IMR-90 (cell line): ENCODE measurements around the gene ARID5A. TPM values are rescaled to one million over a fixed set of nuclear protein-coding genes. Genes with fewer than 3 reads are reported as not detected.

Experiments
- ATAC-seq: fragments of 200-7000 bp; cut with Tn5 transposase; 2 replicates; pipeline ENCODE4 v1.9.1; 2020; ENCODE audit warnings: low read depth, mild to moderate bottlenecking, moderate library complexity
- BruUV-seq: library from RNA; stranded (reverse); fragments of 400-500 nt; replicated peaks from 2 replicates; lab custom pipeline; 2021; lab: Mats Ljungman, UMichigan
- CTCF ChIA-PET: fragments of 300-600 bp; formaldehyde crosslinking; extraction: SDS; loops from one replicate; lab custom pipeline; 2021; ENCODE audit warnings: antibody characterized with exemption; lab: Yijun Ruan, JAX
- POLR2A ChIA-PET: fragments of 300-600 bp; sonication (Branson Sonifier 250); formaldehyde crosslinking; loops from one replicate; lab custom pipeline; 2022; ENCODE audit warnings: antibody characterized with exemption; ENCODE audit not compliant: unreplicated experiment; lab: Charles Lee
- DNase-seq: peaks from one replicate; pipeline ENCODE4 v3.0.0; 2013
- H2AFZ ChIP-seq: replicated peaks from 2 replicates; pipeline ENCODE3; 2013; ENCODE audit warnings: low read length, mild to moderate bottlenecking; ENCODE audit not compliant: poor library complexity
- H2AK5ac ChIP-seq: 2 replicates; pipeline ENCODE4 v1.6.1; 2013; ENCODE audit warnings: low read depth, low read length, inconsistent platforms
- H2AK9ac ChIP-seq: replicated peaks from 2 replicates; pipeline ENCODE3; 2013; ENCODE audit warnings: mild to moderate bottlenecking, low read depth, low read length, moderate library complexity; ENCODE audit not compliant: poor library complexity
- H2BK120ac ChIP-seq: 2 replicates; pipeline ENCODE4 v1.6.1; 2013; ENCODE audit warnings: low read depth, low read length, inconsistent platforms
- H2BK15ac ChIP-seq: 3 replicates; pipeline ENCODE4 v1.6.1; 2013; ENCODE audit warnings: low read depth, low read length, inconsistent platforms
- H2BK20ac ChIP-seq: 2 replicates; pipeline ENCODE4 v1.6.1; 2013; ENCODE audit warnings: low read depth, mild to moderate bottlenecking, inconsistent platforms, low read length, moderate library complexity
- H2BK5ac ChIP-seq: 2 replicates; pipeline ENCODE4 v1.6.1; 2013; ENCODE audit warnings: mild to moderate bottlenecking, low read depth, low read length, inconsistent platforms; ENCODE audit not compliant: poor library complexity, severe bottlenecking
- H3K14ac ChIP-seq: replicated peaks from 2 replicates; pipeline ENCODE4 v1.6.1; 2013; ENCODE audit warnings: low read depth, low read length, inconsistent platforms
- H3K18ac ChIP-seq: 2 replicates; pipeline ENCODE4 v1.6.1; 2013; ENCODE audit warnings: low read depth, low read length, control low read depth
- H3K23ac ChIP-seq: 2 replicates; pipeline ENCODE4 v1.6.1; 2013; ENCODE audit warnings: low read depth, low read length, inconsistent platforms
- H3K27ac ChIP-seq: 2 replicates; pipeline ENCODE4 v1.5.1; 2013; ENCODE audit warnings: mild to moderate bottlenecking, control low read depth, low read length; ENCODE audit not compliant: insufficient read depth
- H3K27me3 ChIP-seq: 2 replicates; pipeline ENCODE4 v1.6.1; 2013; ENCODE audit warnings: low read length; ENCODE audit not compliant: control insufficient read depth, insufficient read depth
- H3K36me3 ChIP-seq: 2 replicates; pipeline ENCODE4 v1.6.1; 2013; ENCODE audit warnings: low read length, mixed read lengths; ENCODE audit not compliant: control insufficient read depth, insufficient read depth
- H3K4ac ChIP-seq: 2 replicates; pipeline ENCODE4 v1.6.1; 2013; ENCODE audit warnings: low read depth, low read length, inconsistent platforms
- H3K4me1 ChIP-seq: 2 replicates; pipeline ENCODE4 v1.6.1; 2013; ENCODE audit warnings: low read length, mixed read lengths; ENCODE audit not compliant: control insufficient read depth, insufficient read depth
- H3K4me2 ChIP-seq: 2 replicates; pipeline ENCODE4 v1.6.1; 2013; ENCODE audit warnings: low read depth, mild to moderate bottlenecking, control low read depth, low read length, moderate library complexity
- H3K4me3 ChIP-seq: 2 replicates; pipeline ENCODE4 v1.5.1; 2013; ENCODE audit warnings: low read depth, mild to moderate bottlenecking, control low read depth, low read length, moderate library complexity; ENCODE audit not compliant: insufficient read depth
- H3K56ac ChIP-seq: 2 replicates; pipeline ENCODE4 v1.6.1; 2013; ENCODE audit warnings: low read length, inconsistent platforms; ENCODE audit not compliant: insufficient read depth; ENCODE audit errors: extremely low read depth
- H3K79me1 ChIP-seq, 2 experiments: 2 replicates each; pipeline ENCODE4 v1.6.1; 2013; ENCODE audit warnings: low read length in 2 of 2, inconsistent platforms in 1 of 2, low read depth in 1 of 2
- H3K9ac ChIP-seq: 2 replicates; pipeline ENCODE4 v1.6.1; 2013; ENCODE audit warnings: low read depth, low read length, control low read depth
- H3K9me1 ChIP-seq: 2 replicates; pipeline ENCODE4 v1.6.1; 2013; ENCODE audit warnings: low read length, inconsistent platforms; ENCODE audit not compliant: insufficient read depth
- H3K9me3 ChIP-seq: 2 replicates; pipeline ENCODE4 v1.6.1; 2013; ENCODE audit warnings: low read length; ENCODE audit not compliant: control insufficient read depth, insufficient read depth
- H4K20me1 ChIP-seq: 2 replicates; pipeline ENCODE4 v1.6.1; 2013; ENCODE audit warnings: low read length, inconsistent platforms; ENCODE audit not compliant: insufficient read depth
- H4K5ac ChIP-seq: 2 replicates; pipeline ENCODE4 v1.6.1; 2013; ENCODE audit warnings: mild to moderate bottlenecking, low read depth, low read length, control low read depth
- H4K8ac ChIP-seq, 2 experiments: 2 replicates each; pipeline ENCODE4 v1.6.1; 2013; ENCODE audit warnings: low read depth in 2 of 2, low read length in 2 of 2, control low read depth in 1 of 2, inconsistent platforms in 1 of 2
- H4K91ac ChIP-seq: 2 replicates; pipeline ENCODE4 v1.6.1; 2013; ENCODE audit warnings: low read depth, low read length, inconsistent platforms; ENCODE audit not compliant: insufficient read depth
- BHLHE40 ChIP-seq: fragments of 150-350 bp; IDR thresholded peaks from 2 replicates; pipeline ENCODE4 v1.6.1; 2016; ENCODE audit warnings: mild to moderate bottlenecking, low read depth, low read length
- CEBPB ChIP-seq: IDR thresholded peaks from 2 replicates; pipeline ENCODE4 v1.6.1; 2012; ENCODE audit warnings: low read depth, low read length, improper control_type of control experiment
- CHD1 ChIP-seq: IDR thresholded peaks from 2 replicates; pipeline ENCODE4 v1.6.1; 2012; ENCODE audit warnings: low read depth, low read length, improper control_type of control experiment
- CTCF ChIP-seq: conservative IDR thresholded peaks from 2 replicates; pipeline ENCODE4 v1.5.1; 2012; ENCODE audit warnings: mild to moderate bottlenecking, low read depth, low read length, improper control_type of control experiment
- ELK1 ChIP-seq: fragments of 150-350 bp; IDR thresholded peaks from 2 replicates; pipeline ENCODE4 v1.6.1; 2016; ENCODE audit warnings: low read depth, mild to moderate bottlenecking, low read length, moderate library complexity, borderline replicate concordance
- FOS ChIP-seq: fragments of 150-350 bp; IDR thresholded peaks from 2 replicates; pipeline ENCODE4 v1.6.1; 2016; ENCODE audit warnings: low read depth, low read length
- MAFK ChIP-seq: IDR thresholded peaks from 2 replicates; pipeline ENCODE4 v1.6.1; 2012; ENCODE audit warnings: low read depth, low read length, improper control_type of control experiment
- MAZ ChIP-seq: IDR thresholded peaks from 2 replicates; pipeline ENCODE4 v1.6.1; 2012; ENCODE audit warnings: low read depth, mild to moderate bottlenecking, low read length, improper control_type of control experiment, moderate library complexity, borderline replicate concordance
- MXI1 ChIP-seq: IDR thresholded peaks from 2 replicates; pipeline ENCODE4 v1.6.1; 2012; ENCODE audit warnings: low read depth, mild to moderate bottlenecking, low read length, moderate library complexity, borderline replicate concordance
- NFE2L2 ChIP-seq: fragments of 150-350 bp; IDR thresholded peaks from 2 replicates; pipeline ENCODE4 v1.6.1; 2016; ENCODE audit warnings: low read depth, mild to moderate bottlenecking, low read length
- POLR2A ChIP-seq: IDR thresholded peaks from 2 replicates; pipeline ENCODE4 v1.6.1; 2012; ENCODE audit warnings: mild to moderate bottlenecking, low read depth, low read length
- RAD21 ChIP-seq: IDR thresholded peaks from 2 replicates; pipeline ENCODE4 v1.6.1; 2012; ENCODE audit warnings: low read length, improper control_type of control experiment
- RCOR1 ChIP-seq: IDR thresholded peaks from 2 replicates; pipeline ENCODE4 v1.6.1; 2012; ENCODE audit warnings: mild to moderate bottlenecking, low read length, improper control_type of control experiment; ENCODE audit not compliant: insufficient replicate concordance
- RFX5 ChIP-seq: IDR thresholded peaks from 2 replicates; pipeline ENCODE4 v1.8.0; 2012; ENCODE audit warnings: low read depth, mild to moderate bottlenecking, low read length, moderate library complexity
- SMC3 ChIP-seq: fragments of 150-350 bp; IDR thresholded peaks from 2 replicates; pipeline ENCODE4 v1.6.1; 2016; ENCODE audit warnings: low read depth, mild to moderate bottlenecking, antibody characterized with exemption, low read length, moderate library complexity
- USF2 ChIP-seq: fragments of 150-350 bp; IDR thresholded peaks from 2 replicates; pipeline ENCODE4 v1.6.1; 2017; ENCODE audit warnings: mild to moderate bottlenecking, antibody characterized with exemption, low read length, low read depth
- WGBS, 2 experiments: methylation state at CpG; one replicate each; pipeline versions ENCODE4 v1.1.5 to v1.1.7; 2013; ENCODE audit warnings: missing lambda C conversion rate in 2 of 2; ENCODE audit not compliant: insufficient read length in 1 of 2; ENCODE audit errors: extremely low coverage in 2 of 2; 5-methylcytosine and 5-hydroxymethylcytosine counted together
- dilution Hi-C: fragments of 300-500 bp; cut with HindIII; formaldehyde crosslinking; loops from one replicate; pipeline ENCODE4 v1.14.3; 2018; ENCODE audit warnings: low sequenced_read_pairs; ENCODE audit not compliant: unreplicated experiment
- in situ Hi-C: fragments of 300-500 bp; cut with MboI; formaldehyde crosslinking; loops from 3 replicates; pipeline ENCODE4 v1.14.3; 2019; ENCODE audit warnings: low sequenced_read_pairs, inconsistent platforms, mixed read lengths
- intact Hi-C: fragments of 100-400 bp; cut with micrococcal nuclease; formaldehyde crosslinking; loops from 2 replicates; pipeline ENCODE4 v1.10.0; 2022
- polyA plus RNA-seq, 3 experiments: library from polyadenylated mRNA; depleted of rRNA; stranded (reverse); fragments of >200 nt; gene quantifications; 2 replicates each; pipeline ENCODE4 v1.2.3, GENCODE V29; 2012; ENCODE audit warnings: low replicate concordance in 1 of 3
- total RNA-seq: library from RNA; depleted of rRNA; stranded (reverse); fragments of >200 nt; gene quantifications from 2 replicates; pipeline ENCODE4 v1.2.3, GENCODE V29; 2012

Gene ARID5A
- total and polyA plus RNA-seq, 2 of the 4 experiments (the other 2 are of a cell fraction) = 2.3 to 6.7 TPM

GRCh38 chr2:96512341-96512740 is 24.2 kb upstream of the ARID5A start:
- peaks cover 33% of the 10 kb centered on the region for H3K27me3 ChIP-seq
- peaks cover 4% of the 10 kb centered on the region; the same call in 1 of the 2 replicates for H3K4me1 ChIP-seq
- no peak overlapping the region for H2AFZ ChIP-seq
- H3K23ac ChIP-seq = no peak overlapping the region
- DNase-seq (no peak), ATAC-seq (no peak)
- BruUV-seq = no TSS peak
- TF ChIP-seq MXI1 = no peak
- no peak for TF ChIP-seq ELK1
- no peak for TF ChIP-seq MAFK
- TF ChIP-seq RAD21 = no peak
- no peak for TF ChIP-seq FOS
- no peak for TF ChIP-seq RFX5
- TF ChIP-seq CEBPB = no peak
- no peak for TF ChIP-seq RCOR1
- no peak for TF ChIP-seq USF2
- no peak for TF ChIP-seq SMC3
- no peak for TF ChIP-seq CHD1
- no peak for TF ChIP-seq NFE2L2
- TF ChIP-seq POLR2A = no peak
- no peak for TF ChIP-seq MAZ
- TF ChIP-seq CTCF = no peak
- TF ChIP-seq BHLHE40 = no peak
- H3K4me3 ChIP-seq = no peak overlapping the region
- intact Hi-C loops = no loop called here
- H3K79me1 ChIP-seq = no peaks in the 10 kb centered on the region
- H4K8ac ChIP-seq = no peak overlapping the region
- no peaks in the 10 kb centered on the region for H3K9me1 ChIP-seq
- no peak overlapping the region for H2AK9ac ChIP-seq
- no peak overlapping the region for H2BK120ac ChIP-seq
- no peak overlapping the region for H3K9ac ChIP-seq
- ChIA-PET POLR2A (no interaction called here), CTCF (interaction anchor here (0.6 to 1.3 kb wide), 3 partner anchors 16 to 956 kb away, joined by 3 read pairs; no protein-coding TSS in a partner anchor)
- no peak overlapping the region for H3K14ac ChIP-seq
- H3K27ac ChIP-seq = no peak overlapping the region
- in situ Hi-C loops = loop anchor here (10.0 to 25.0 kb wide), 2 partner anchors 208 to 500 kb away; partner anchors contain the start of gene SNRNP200
- no peak overlapping the region for H4K91ac ChIP-seq
- dilution Hi-C loops = no loop called here
- H3K4ac ChIP-seq = no peak overlapping the region
- no peaks in the 10 kb centered on the region; the same call in 1 of the 2 replicates for H3K9me3 ChIP-seq
- H3K4me2 ChIP-seq = no peak overlapping the region
- H2BK20ac ChIP-seq = no peak overlapping the region
- H2BK5ac ChIP-seq = no peak overlapping the region
- H3K18ac ChIP-seq = no peak overlapping the region
- H2AK5ac ChIP-seq = no peak overlapping the region
- H3K56ac ChIP-seq = no peak overlapping the region
- H4K20me1 ChIP-seq = no peaks in the 10 kb centered on the region
- H4K5ac ChIP-seq = no peak overlapping the region
- WGBS, 2 experiments = no CpG with 5 or more reads among the region's 4 CpGs
- H2BK15ac ChIP-seq = no peak overlapping the region
- H3K36me3 ChIP-seq = no peaks in the 10 kb centered on the region
